A673 (cell line): ENCODE measurements around the gene IFIT5. TPM values are rescaled to one million over a fixed set of nuclear protein-coding genes. Genes with fewer than 3 reads are reported as not detected.

Source experiments
- BruUV-seq: library from RNA; stranded (reverse); fragments of 400-500 nt; replicated peaks from 2 replicates; lab custom pipeline; 2021; lab: Mats Ljungman, UMichigan
- CTCF ChIA-PET: fragments of 300-600 bp; sonication (Branson Sonifier 250); formaldehyde crosslinking; loops from one replicate; lab custom pipeline; 2022; ENCODE audit warnings: antibody characterized with exemption; lab: Charles Lee
- POLR2A ChIA-PET: fragments of 300-600 bp; sonication (Branson Sonifier 250); formaldehyde crosslinking; loops from one replicate; lab custom pipeline; 2022; ENCODE audit warnings: antibody characterized with exemption; ENCODE audit not compliant: low non-redundant PET; lab: Charles Lee
- DNase-seq: peaks from one replicate; pipeline ENCODE4 v3.0.0-alpha.2; 2015; ENCODE audit warnings: low spot score
- H3K27ac ChIP-seq: fragments of 200-600 bp; sonication (generic); 2 replicates; pipeline ENCODE4 v1.5.1; 2016; ENCODE audit warnings: mixed run types, low read depth, mild to moderate bottlenecking, mixed read lengths, antibody characterized with exemption, low read length; ENCODE audit not compliant: poor library complexity, severe bottlenecking
- H3K27me3 ChIP-seq: fragments of 200-600 bp; sonication (generic); replicated peaks from 2 replicates; pipeline ENCODE4 v1.6.1; 2017; ENCODE audit warnings: mixed run types, low read depth, mild to moderate bottlenecking, mixed read lengths, antibody characterized with exemption, low read length; ENCODE audit not compliant: insufficient read depth, poor library complexity
- H3K36me3 ChIP-seq: fragments of 200-600 bp; sonication (generic); 2 replicates; pipeline ENCODE4 v1.6.1; 2016; ENCODE audit warnings: mixed run types, mild to moderate bottlenecking, mixed read lengths, antibody characterized with exemption, low read length; ENCODE audit not compliant: insufficient read depth, poor library complexity, severe bottlenecking
- H3K4me1 ChIP-seq: fragments of 200-600 bp; sonication (generic); 2 replicates; pipeline ENCODE4 v1.6.1; 2017; ENCODE audit warnings: mixed run types, mild to moderate bottlenecking, mixed read lengths, antibody characterized with exemption, low read length; ENCODE audit not compliant: insufficient read depth, poor library complexity, severe bottlenecking
- H3K4me3 ChIP-seq: fragments of 200-600 bp; sonication (generic); 2 replicates; pipeline ENCODE4 v1.5.1; 2016; ENCODE audit warnings: low read depth, mixed run types, mild to moderate bottlenecking, mixed read lengths, low read length; ENCODE audit not compliant: poor library complexity, severe bottlenecking
- H3K9me3 ChIP-seq: fragments of 200-600 bp; sonication (generic); 2 replicates; pipeline ENCODE4 v1.6.1; 2016; ENCODE audit warnings: mixed run types, low read depth, mild to moderate bottlenecking, mixed read lengths, antibody characterized with exemption, low read length; ENCODE audit not compliant: poor library complexity, severe bottlenecking
- CTCF ChIP-seq: fragments of 300-800, 200-600 bp; sonication (generic); conservative IDR thresholded peaks from 2 replicates; pipeline ENCODE4 v1.5.1; 2017; ENCODE audit warnings: low read depth, mild to moderate bottlenecking, antibody characterized with exemption, low read length, moderate library complexity, mixed read lengths
- EZH2 ChIP-seq: fragments of 200-600 bp; sonication (generic); IDR thresholded peaks from 2 replicates; pipeline ENCODE4 v1.6.1; 2017; ENCODE audit warnings: borderline replicate concordance, low read depth, mild to moderate bottlenecking, mixed read lengths, antibody characterized with exemption, low read length; ENCODE audit not compliant: poor library complexity, severe bottlenecking
- intact Hi-C: fragments of 100-400 bp; cut with micrococcal nuclease; formaldehyde crosslinking; loops from one replicate; pipeline ENCODE4 v1.10.0; 2022; ENCODE audit not compliant: unreplicated experiment
- total RNA-seq: library from RNA; stranded (reverse); gene quantifications from 2 replicates; pipeline ENCODE4 v1.2.3, GENCODE V29; 2021

IFIT5 gene
- total RNA-seq, 1 experiment from 2014 or later = 15.8 TPM

GRCh38 chr10:89369156-89370105, 44.9 kb upstream of the IFIT5 start:
- ChIA-PET CTCF (interaction anchor here (0.7 to 1.9 kb wide), 4 partner anchors 8 to 152 kb away, joined by 3 to 5 read pairs (median 4); partner anchors contain the start of gene IFIT2), POLR2A (no interaction called here)
- H3K27ac ChIP-seq = no peak overlapping the region
- no peaks in the 10 kb centered on the region for H3K36me3 ChIP-seq
- no peaks in the 10 kb centered on the region for H3K27me3 ChIP-seq
- no TSS peak for BruUV-seq
- peak; percentile 82 for TF ChIP-seq CTCF
- no peak for TF ChIP-seq EZH2
- intact Hi-C loops = loop anchor here (5.0 kb wide), 1 partner anchor 77 kb away; no protein-coding TSS in a partner anchor
- H3K4me1 ChIP-seq = peaks cover 15% of the 10 kb centered on the region
- H3K4me3 ChIP-seq = no peak overlapping the region
- H3K9me3 ChIP-seq = no peaks in the 10 kb centered on the region
- peak; percentile 62 for DNase-seq

GRCh38 chr10:89371079-89371478, 43.3 kb upstream of the IFIT5 start:
- no TSS peak for BruUV-seq
- CTCF ChIA-PET = no interaction called here

GRCh38 chr10:89371987-89372386, 42.4 kb upstream of the IFIT5 start:
- H3K27me3 ChIP-seq = no peaks in the 10 kb centered on the region
- CTCF ChIA-PET = no interaction called here
- no peak for TF ChIP-seq EZH2
- TF ChIP-seq CTCF = no peak
- no peak overlapping the region for H3K4me3 ChIP-seq
- intact Hi-C loops = no loop called here
- H3K27ac ChIP-seq = no peak overlapping the region
- no peaks in the 10 kb centered on the region for H3K9me3 ChIP-seq
- DNase-seq = no peak
- POLR2A ChIA-PET = no interaction called here
- H3K4me1 ChIP-seq = peaks cover 17% of the 10 kb centered on the region
- BruUV-seq = no TSS peak
- H3K36me3 ChIP-seq = no peaks in the 10 kb centered on the region

More at GRCh38 chr10:89371079-89371478, 43.3 kb upstream of the IFIT5 start:
- TF ChIP-seq CTCF = no peak
- no peak for TF ChIP-seq EZH2
- no peaks in the 10 kb centered on the region for H3K36me3 ChIP-seq
- no peak overlapping the region for H3K4me3 ChIP-seq
- no peak for DNase-seq
- H3K9me3 ChIP-seq = no peaks in the 10 kb centered on the region
- POLR2A ChIA-PET = no interaction called here
- intact Hi-C loops = no loop called here
- no peaks in the 10 kb centered on the region for H3K27me3 ChIP-seq
- H3K27ac ChIP-seq = no peak overlapping the region
- H3K4me1 ChIP-seq = peaks cover 17% of the 10 kb centered on the region
